HFF-Myc (cell line): Measurements from ENCODE around the gene LRRC4C.
A peak's percentile ranks its signal among the peaks of the same experiment; 100 is the strongest.

ENCODE experiments used
- DNase-seq: peaks from one replicate; pipeline ENCODE4 v3.0.0-alpha.2; 2011; ENCODE audit warnings: low read depth; ENCODE audit errors: extremely low read depth
- H3K4me3 ChIP-seq: replicated peaks from 2 replicates; pipeline ENCODE4 v1.5.1; 2011; ENCODE audit warnings: low read depth, mild to moderate bottlenecking, control low read depth, low read length
- CTCF ChIP-seq: IDR thresholded peaks from 2 replicates; pipeline ENCODE4 v1.5.1; 2012; ENCODE audit warnings: mild to moderate bottlenecking, low read depth, low read length, control low read depth; ENCODE audit errors: missing control alignments

Gene LRRC4C

DNA sequence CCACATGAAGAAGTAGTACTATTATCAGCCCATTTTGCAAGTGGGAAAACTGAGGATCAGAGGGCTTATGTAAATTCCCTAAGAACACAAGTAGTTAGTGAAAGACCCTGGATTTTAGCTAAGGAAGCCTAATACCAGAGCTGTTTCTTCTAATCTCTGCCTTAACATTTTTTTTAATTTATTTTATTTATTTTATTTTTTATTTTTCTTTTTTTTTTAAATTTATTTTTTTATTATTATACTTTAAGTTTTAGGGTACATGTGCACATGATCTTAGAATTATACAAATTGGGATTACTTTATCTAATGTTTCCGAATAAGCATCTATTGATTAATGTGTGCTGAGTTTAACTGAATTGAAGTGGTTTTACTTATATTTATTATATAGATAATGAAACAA, 1015.3 kb downstream of the LRRC4C start:
- TF ChIP-seq CTCF: no peak
- no peak overlapping the region for H3K4me3 ChIP-seq
- DNase-seq: no peak

GRCh38 chr11:40435344-40435743, 1024.1 kb downstream of the LRRC4C start:
- no peak for DNase-seq
- TF ChIP-seq CTCF: no peak
- no peak overlapping the region for H3K4me3 ChIP-seq

GRCh38 chr11:40434926-40435325, 1024.5 kb downstream of the LRRC4C start:
- DNase-seq: no peak
- no peak for TF ChIP-seq CTCF
- H3K4me3 ChIP-seq: no peak overlapping the region

DNA sequence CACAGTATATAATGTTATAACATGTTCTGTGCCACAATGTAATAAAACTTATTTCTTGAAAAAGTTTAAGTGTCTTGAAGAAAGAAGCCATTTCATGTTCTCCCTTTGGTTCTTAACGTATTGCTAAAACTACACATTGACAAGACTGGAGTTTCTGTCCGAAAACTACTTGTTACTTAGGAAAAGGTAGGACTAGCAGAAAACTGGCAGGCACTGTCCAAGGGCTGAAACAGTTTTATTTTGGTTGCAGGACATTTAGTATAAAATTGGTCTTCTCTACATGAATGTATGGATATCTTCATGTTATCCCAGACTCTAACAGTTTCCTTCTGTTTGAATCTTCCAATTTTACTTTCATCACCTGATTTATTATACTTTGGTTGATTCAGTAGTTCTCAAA, 1027.1 kb downstream of the LRRC4C start:
- TF ChIP-seq CTCF: no peak
- H3K4me3 ChIP-seq: no peak overlapping the region
- no peak for DNase-seq

DNA sequence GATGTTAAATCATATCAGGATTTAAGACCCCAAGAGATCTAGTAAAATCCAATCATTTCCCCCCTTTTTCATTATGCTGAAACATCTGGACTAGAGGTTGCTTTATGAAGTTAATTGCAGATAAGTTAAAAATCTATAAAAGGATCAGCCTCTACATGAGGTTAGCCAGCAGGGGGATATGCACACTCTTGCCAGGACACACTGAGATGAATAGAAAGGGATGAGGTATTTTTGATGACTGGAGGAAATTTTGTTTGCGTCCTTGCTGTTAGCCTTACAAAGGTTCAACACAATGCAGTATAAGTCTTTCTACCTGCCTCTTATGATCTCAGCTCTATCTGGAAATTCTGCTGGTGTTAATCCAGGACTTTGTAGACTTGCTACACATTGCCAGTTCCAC, 1034.3 kb downstream of the LRRC4C start:
- no peak for DNase-seq
- TF ChIP-seq CTCF: peak; percentile 25
- no peak overlapping the region for H3K4me3 ChIP-seq

- no peak overlapping the region for H3K4me3 ChIP-seq
- DNase-seq: no peak
- no peak for TF ChIP-seq CTCF
Measured at GRCh38 chr11:40421208-40421981, 1038.1 kb downstream of the LRRC4C start.

DNA sequence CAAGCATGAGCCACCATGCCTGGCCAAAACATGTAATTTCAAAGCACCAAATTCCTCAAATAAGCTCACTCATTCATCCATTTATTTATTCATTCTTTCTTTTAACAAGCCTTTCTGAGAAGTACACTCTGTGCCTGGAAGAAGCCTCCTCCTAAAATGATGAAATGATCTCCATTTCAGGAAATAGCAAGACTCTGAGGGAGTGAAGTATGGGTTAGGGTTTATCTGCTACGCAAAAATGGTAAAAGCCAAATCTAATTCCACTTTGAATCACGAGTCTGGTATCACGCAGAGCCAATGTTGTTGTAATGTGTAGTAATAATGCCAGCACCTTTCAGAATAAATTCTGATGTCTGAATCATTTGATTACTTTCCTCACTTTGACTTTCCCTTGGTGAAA, 1041.8 kb downstream of the LRRC4C start:
- no peak for TF ChIP-seq CTCF
- no peak for DNase-seq
- no peak overlapping the region for H3K4me3 ChIP-seq
